Measurements from ENCODE around the gene MADD. TPM values are rescaled to one million over a fixed set of nuclear protein-coding genes. Genes with fewer than 3 reads are reported as not detected.

The MADD gene
- 10 to 100 TPM; 21.0 to 22.7 TPM for total RNA-seq

GRCh38 chr11:47269829-47270305, at the start of gene MADD:
MADD (plus strand) TSS chr11:47270133.

GRCh38 chr11:47248664-47249377, 21.1 kb upstream of the MADD start, which contains the start of gene ACP2:
ACP2 (minus strand) TSS chr11:47248814; CDS start chr11:47248789, 25 bp downstream.

GRCh38 chr11:47257517-47258316, 12.2 kb upstream of the MADD start, which contains the start of gene NR1H3:
NR1H3 (plus strand) TSS chr11:47257996; CDS start chr11:47259217, 1,221 bp downstream.

GRCh38 chr11:47352556-47352955, 82.6 kb downstream of the MADD start, which contains the start of gene MYBPC3:
MYBPC3 (minus strand) TSS chr11:47352702; CDS start chr11:47352647, 55 bp downstream.

GRCh38 chr11:47378010-47378835, 108.3 kb downstream of the MADD start, which contains the start of gene SPI1:
SPI1 (minus strand) TSS chr11:47378547; CDS start chr11:47378353, 194 bp downstream.

Other genes starting within 250 kb of the MADD start
- gene ARFGAP2, start 93.3 kb upstream of the MADD start, total RNA-seq = 100 to 1,000 TPM; 112 to 142 TPM
- gene PACSIN3, start 83.7 kb upstream of the MADD start, total RNA-seq = 10 to 100 TPM; 17.6 to 28.6 TPM
- gene DDB2, start 55.2 kb upstream of the MADD start, total RNA-seq = 10 to 100 TPM; 57.8 to 64.9 TPM
- 10 to 100 TPM; 42.0 to 47.8 TPM for gene ACP2, start 21.3 kb upstream of the MADD start, total RNA-seq
- 10 to 100 TPM; 11.4 to 18.6 TPM for gene NR1H3, start 12.1 kb upstream of the MADD start, total RNA-seq
- gene MYBPC3, start 82.6 kb downstream of the MADD start, total RNA-seq = not detected
- not detected for gene SPI1, start 108.4 kb downstream of the MADD start, total RNA-seq
- 10 to 100 TPM; 40.6 to 48.2 TPM for gene SLC39A13, start 138.5 kb downstream of the MADD start, total RNA-seq
- 100 to 1,000 TPM; 133 to 208 TPM for gene PSMC3, start 156.3 kb downstream of the MADD start, total RNA-seq
- gene RAPSN, start 179.0 kb downstream of the MADD start, total RNA-seq = not detected